Activated CD4-positive, alpha-beta T cell treated with anti-CD3 and anti-CD28 coated beads for 1 hour (primary cell): ENCODE data around the gene SLC35F3.
"Not testable (repeated sequence)": the region's sequence is repeated elsewhere in the genome, so short reads cannot be mapped to it uniquely, and the experiment has no call there.

Source experiments
- DNase-seq: peaks from one replicate; pipeline ENCODE4 v3.0.0-alpha.2; 2020

The SLC35F3 gene

DNA sequence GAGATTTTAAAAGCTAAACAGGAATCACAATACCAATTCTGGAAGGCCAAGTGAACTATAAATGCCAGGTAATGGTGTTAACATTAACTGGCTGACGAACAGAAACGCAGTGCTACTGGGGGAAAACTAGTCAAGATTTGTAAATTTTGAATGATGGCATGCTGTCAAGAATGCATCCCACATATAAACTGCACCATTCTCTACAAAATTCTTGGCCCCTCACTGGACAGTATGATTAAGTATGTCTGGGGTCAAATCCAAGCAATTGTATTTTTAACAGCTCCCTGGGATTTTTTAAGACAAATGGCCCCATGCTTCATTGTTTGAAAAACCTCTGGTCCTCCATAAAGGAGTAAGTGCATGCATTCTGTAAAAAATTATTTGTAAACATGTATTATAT lies 395.6 kb downstream of the SLC35F3 start:
- no peak for DNase-seq

DNA sequence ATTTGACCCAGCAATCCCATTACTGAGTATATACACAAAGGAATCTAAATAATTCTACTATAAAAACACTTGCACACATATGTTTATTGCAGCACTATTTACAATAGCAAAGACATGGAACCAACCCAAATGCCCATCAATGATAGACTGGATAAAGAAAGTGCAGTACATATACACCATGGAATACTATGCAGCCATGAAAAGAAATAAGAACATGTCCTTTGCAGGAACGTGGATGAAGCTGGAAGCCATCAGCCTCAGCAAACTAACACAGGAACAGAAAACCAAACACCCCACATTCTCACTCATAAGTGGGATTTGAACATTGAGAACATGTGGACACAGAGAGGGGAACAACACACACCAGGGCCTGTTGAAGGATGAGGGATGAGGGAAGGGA lies 397.2 kb downstream of the SLC35F3 start:
- DNase-seq = not testable (repeated sequence)

DNA sequence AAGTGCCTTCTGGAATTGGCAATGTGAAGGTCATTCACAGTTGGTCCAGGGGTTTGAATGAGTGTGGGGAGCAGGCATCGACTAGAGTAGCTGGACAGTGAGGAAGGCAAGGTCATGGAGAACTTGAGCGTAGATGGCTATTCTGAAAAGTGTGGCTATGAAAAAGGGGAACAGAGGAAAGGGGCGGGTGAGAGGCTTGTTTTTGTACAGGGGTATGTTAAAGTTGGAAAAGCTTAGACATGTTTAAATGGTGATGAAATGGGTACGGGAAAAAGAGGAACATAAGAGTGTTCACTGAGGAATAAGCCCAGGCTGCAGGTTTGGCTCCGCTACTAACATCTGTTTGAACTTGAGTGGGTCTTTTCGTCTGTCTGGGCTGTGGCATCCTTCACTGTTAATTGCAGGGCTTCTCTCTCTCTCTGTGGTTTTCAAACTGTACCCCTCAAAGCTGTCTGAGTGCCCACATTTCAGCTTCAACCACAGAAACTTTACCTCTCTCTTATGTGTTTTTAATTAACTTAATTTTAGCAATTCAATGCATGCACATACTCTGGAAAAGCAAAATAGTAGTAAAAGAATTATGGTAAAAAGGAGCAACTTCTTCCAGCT lies 398.0 kb downstream of the SLC35F3 start:
- no peak for DNase-seq

DNA sequence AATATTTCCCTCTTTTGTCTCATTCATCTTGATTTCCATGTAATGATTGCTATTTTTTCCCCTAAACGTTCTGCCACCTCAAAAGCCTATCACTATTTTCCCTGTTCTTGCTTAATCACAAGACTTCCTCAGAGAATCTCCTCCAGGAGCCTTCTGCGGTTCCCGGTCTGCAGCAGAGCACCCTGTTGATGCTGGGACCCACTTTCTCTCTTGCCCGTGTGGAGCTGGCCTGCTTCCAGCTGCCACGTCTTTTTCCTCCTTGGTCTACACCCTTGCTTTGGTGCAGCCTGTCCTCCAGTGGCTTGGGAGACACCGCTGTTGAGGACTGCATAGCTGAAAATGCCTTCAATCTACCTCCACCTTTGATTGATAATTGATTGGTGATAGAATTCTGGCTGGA lies 398.8 kb downstream of the SLC35F3 start:
- DNase-seq = no peak

DNA sequence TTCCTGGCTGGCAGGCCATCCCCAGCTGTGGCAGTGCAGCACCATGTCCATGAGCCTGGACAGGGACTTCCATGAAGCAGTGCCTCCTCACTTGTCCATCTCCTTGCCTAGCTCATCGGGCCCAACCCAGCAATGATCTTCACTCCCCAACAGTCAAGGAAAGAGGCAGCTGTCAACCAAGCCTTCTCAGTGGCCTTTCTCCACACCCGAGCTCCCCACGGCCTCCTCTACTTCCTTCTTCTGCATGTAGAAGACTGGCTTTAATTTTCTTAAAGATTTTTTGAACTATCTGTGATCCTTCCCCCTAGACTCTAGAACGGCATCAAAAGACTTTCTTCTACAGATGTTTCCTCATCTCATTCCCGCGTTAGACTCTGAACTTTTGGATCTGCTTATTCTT lies 403.2 kb downstream of the SLC35F3 start:
- DNase-seq = no peak

DNA sequence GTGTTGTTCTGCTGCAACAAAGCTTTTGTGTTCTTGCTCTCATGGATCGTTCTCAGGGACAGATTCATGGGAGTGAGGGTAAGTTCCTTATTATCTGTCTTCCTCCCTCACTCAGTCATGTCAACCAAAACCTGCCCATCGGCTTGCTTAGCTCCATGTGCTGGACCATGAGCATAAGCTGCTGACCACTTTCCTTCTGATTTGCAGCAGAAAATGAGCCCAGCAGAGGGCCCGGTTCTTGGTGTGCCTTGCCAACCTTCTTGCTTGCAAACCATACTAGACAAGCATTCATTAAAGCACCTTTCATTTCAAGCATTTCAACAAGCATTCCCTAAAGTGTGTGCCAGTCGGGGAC lies 404.7 kb downstream of the SLC35F3 start:
- DNase-seq = no peak

DNA sequence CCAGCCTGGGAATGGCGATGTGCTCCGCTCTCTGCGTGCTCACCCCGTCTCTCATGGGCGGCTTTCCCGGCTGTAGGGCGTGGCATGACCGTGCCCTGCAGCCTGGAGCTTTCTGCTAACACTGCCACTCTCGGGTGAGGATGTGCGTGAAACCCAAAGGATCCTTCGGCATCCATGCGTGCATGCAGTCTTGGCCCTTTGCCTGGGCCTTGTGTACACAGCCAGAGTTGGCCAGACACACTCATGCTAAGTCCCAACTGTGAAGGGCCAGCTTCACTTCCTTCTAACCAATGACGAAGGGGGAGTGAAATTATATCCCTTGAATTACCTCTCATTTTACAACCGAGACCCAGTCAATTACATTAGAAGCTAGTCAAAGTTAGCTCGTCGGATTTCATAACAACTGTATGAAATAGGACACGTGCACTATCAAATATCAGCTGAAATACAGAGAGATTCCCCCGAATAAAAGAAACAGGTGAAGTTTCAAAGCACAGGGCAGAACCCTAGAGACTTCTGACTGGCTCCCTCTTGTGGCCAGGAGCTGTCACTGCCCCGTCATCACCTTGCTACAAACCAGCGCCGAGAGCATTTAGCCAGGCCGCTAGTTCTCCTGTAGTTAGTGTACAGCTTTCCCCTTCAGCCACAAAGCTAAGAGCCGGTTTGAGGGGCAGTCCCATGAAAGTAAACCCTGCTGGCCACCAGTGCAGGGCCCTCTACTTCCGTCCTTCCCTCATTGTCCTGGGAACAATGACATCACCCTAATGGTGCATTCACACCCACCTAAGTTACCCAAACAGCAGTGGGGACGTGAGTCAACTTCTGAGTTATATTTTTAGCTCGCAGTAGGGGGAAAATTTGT lies 405.4 kb downstream of the SLC35F3 start:
- peak; percentile 62 for DNase-seq

DNA sequence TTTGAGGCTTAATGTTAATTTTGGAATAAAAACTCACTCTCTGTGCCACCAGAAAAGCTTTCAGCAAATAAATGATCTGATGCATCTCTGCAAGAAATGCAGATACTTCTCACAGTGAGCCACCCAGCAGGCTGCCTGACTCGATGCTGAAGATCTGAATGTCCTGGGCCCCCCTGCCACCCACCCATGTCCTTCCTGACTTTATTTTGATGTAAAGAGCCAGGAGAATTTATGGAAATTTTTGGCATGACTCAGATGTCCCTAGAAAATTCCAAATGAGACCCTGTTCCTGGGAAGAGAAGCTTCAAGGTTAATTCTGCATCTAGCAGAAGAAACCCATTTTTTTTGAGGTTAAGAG lies 406.0 kb downstream of the SLC35F3 start:
- DNase-seq = no peak

DNA sequence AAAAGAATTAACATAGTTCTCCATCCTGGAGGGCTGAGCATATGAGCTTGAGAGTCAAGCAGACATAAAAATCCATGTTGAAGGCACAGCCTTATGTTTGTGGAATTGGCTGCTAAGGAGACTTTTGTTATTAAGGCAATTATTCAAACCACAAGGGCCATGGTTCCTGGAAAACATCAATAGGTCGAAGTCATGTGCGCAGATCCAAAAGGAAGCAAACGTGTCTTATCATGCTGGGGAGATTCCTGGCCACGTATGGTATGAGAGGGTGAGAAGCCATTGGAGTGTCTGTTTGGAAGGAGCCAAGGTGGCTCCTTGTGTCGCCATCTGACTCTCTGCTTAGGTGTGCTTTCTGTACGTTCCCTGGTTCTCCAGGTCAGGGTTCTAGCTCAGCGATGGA lies 406.9 kb downstream of the SLC35F3 start:
- DNase-seq = no peak

DNA sequence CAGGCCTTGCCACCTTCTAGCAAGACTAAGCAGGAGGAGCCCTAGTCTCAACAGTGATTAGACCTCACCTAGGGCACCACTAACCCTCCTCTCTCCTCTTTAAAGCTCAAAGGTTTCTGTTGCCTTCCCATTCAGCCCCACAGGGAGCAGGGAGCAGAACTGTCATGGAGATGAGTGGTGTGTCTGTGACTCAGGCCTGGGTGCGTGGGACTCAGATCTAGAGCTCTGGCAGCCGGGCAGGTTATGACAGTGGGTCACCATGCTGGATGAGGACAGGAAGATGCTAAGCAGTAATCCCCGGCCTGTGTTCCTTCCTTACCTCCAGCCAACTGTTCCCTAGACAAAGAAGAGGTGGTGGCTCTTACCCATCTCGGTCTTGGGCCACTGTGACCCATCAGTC lies 408.7 kb downstream of the SLC35F3 start:
- no peak for DNase-seq

DNA sequence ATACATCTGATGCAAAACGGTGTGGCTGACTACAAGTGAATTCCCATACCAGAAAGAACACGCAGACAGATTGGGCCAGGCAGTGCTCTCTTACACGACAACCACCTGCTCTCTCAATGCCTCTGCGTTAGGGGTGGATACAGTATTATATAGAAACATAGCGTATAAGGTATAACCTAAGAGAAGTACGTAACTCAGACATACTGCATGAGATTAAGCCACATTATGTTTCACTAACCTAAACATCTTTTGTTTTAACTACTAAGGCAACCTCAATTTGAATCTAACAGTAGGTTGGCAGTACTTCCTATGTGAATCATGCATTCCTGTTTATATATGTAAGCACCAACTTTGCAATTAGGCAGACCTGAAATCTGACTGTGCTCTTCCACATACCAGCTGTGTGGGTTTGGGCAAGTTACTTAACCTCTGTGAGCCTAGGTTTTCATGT lies 410.6 kb downstream of the SLC35F3 start:
- no peak for DNase-seq

DNA sequence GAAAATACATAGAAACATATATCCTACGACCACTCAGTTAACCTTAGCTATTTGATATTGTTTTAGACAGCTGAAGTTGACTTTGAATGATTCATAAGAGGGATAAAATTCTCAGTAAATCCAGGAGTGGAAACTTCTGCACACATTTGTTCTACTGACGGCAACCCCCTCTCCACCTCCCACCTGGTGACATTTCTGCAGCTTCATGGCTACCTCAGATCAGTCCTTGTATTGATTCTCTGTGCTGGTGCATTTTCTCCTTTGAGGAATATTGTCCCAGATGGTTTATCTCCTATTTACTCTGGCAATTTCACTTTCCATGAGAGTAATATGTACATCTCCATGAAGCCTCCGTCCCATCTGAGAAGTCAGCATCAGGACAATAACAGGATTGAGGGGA lies 411.1 kb downstream of the SLC35F3 start:
- DNase-seq = no peak

DNA sequence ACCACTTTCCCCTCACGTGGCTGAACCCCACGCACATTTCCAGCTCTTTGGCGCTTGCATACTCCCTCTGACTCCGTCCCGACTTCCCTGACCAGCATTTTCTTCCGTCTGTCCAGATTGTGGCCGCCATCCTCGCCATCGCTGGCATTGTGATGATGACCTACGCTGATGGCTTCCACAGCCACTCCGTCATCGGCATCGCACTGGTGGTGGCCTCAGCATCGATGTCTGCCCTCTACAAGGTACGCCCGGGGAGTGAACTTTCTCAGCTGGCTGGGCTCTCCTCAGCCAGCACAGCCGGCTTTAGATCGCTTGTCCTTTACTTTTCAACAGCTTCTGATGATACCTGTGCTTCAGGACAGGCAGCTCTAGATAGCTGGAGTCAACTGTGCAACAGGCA lies 412.0 kb downstream of the SLC35F3 start:
- no peak for DNase-seq

DNA sequence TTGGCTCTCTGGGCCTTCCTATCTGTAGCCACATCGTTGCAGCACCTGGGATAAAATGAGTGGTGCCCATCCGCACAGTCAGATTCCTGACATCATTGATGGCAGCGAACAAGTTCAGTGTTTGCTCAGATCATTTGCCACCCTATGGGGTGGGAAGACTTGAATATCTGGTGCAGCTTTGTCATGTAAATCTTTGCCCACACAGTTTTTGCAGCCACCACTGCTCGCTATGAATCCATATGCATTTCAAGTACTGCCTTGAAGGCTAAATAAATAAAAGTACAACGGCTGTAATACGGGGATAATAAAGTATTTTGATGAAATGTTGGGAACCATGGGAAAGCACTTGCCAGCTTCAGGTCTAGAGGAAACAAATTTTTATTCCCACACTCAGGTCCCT lies 412.5 kb downstream of the SLC35F3 start:
- DNase-seq = no peak

DNA sequence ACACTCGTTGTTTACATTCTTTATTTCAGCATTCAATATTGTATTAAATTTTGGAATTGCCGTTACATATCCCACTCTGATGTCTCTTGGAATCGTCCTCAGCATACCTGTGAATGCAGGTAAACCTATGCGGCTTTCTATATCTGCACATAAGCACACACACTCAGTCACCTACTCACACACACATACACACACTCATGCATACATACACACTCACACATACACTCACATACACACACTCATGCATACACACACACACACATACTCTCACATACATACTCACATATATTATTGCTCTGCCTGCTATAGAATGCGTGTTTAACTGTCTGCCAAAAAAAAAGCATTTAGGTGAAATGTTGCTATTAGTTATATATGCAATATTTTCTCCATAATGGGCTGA lies 415.6 kb downstream of the SLC35F3 start:
- DNase-seq = no peak

DNA sequence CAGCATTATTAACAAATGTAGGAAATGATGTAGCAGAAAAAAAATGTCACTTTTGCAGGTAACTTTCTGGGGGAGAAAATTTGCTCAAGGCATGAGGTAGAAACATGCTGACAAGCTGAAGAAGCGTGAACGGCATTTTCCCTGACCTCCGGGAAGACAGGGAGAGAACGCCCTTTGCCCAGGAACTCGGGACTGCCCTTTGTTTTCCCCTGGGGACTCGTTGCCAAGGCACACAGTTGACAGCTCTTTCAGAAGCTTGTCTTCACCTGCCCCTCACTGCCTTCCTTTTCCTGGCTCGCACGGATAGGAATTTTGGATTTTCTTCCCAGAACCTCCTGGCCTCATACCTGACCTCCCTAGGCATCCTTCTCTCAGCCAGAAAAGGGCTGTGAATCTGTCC lies 416.1 kb downstream of the SLC35F3 start:
- no peak for DNase-seq

DNA sequence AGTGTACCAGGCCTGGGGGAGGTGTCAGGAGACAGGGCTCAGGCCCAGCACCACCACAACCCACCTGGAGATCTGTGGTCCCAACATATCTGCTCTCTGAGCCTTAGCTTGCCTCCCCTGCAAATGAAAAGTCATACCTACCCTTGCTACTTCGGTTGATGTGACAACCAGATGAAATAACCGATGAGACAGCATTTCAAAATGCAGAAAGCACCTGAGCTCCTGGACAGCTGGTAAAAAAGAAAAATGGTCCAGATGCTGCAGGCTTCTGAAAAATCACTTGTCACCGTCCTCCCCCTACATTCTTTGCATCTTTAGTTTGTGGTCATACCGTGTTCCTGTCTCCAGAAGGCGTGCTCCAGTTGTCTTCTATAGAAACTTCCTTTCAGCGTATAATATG lies 416.8 kb downstream of the SLC35F3 start:
- DNase-seq = no peak

DNA sequence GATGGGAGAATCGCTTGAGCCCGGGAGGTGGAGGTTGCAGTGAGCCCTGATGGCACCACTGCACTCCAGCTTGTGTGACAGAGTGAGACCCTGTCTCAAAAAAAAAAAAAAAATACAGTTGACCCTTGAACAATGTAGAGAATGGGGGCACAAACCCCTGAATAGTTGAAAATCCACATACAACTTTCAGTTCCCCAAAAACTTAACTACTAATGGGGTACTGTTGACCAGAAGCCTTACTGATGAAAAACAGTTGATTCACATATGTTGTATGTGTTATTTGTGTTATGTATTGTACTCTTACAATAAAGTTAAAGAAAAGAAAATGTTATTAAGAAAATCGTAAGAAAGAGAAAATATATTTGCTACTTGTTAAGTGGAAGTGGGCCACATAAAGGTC lies 417.6 kb downstream of the SLC35F3 start:
- no peak for DNase-seq

DNA sequence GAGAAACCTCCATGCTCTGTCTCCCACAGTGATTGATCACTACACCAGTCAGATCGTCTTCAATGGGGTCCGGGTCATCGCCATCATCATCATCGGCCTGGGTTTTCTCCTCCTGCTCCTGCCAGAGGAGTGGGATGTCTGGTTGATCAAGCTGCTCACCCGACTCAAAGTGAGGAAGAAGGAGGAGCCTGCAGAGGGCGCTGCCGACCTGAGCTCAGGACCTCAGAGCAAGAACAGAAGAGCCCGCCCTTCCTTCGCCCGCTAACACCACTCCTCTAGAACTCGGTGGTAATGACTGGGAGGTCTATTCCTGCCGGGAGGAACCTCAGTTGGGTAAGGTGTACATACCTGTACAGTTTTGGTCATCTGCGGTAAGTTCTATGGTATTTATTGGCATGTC lies 418.5 kb downstream of the SLC35F3 start:
- DNase-seq = peak; percentile 33

DNA sequence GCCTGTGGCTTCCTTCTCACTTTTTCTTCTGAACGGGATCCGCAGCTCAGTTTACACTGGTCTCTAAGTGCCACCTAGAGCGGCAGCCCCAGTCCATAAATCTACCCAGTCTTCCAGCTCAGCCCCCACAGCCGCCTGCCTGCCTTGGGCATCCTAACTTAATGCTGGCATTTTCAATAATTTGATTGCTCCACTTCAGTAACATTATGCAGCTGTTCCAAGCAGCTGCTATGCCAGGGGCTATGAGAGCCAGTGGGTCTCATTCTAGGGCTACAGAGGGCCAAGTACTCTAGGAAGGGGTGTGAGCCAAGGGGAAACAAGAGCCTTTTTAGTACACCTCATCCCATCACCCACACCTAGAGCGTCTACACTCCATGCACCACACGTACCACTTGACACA lies 420.3 kb downstream of the SLC35F3 start:
- no peak for DNase-seq

DNA sequence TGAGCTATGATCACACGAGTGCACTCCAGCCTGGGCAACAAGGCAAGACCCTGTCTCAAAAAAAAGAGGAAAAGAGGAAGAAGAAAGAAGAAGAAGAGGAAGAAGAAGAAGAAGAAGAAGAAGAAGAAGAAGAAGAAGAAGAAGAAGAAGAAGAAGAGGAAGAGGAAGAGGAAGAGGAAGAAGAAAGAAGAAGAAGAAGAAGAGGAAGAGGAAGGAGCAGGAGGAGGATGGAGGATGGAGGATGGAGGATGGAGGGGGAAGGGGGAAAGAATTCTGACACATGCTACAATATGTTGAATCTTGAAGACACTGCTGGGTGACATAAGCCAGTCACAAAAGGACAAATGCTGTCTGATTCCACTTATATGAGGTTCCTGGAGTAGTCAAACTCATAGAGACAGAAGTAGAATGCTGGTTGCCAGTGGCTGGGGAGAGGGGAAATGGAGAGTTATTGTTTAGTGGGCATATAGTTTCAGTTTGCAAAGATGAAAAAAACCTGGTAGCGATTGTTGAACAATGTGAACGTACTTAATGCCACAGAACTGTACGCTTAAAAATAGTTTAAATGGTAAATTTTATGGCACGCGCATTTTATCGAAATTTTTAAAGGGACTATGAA lies 421.5 kb downstream of the SLC35F3 start:
- DNase-seq = no peak

DNA sequence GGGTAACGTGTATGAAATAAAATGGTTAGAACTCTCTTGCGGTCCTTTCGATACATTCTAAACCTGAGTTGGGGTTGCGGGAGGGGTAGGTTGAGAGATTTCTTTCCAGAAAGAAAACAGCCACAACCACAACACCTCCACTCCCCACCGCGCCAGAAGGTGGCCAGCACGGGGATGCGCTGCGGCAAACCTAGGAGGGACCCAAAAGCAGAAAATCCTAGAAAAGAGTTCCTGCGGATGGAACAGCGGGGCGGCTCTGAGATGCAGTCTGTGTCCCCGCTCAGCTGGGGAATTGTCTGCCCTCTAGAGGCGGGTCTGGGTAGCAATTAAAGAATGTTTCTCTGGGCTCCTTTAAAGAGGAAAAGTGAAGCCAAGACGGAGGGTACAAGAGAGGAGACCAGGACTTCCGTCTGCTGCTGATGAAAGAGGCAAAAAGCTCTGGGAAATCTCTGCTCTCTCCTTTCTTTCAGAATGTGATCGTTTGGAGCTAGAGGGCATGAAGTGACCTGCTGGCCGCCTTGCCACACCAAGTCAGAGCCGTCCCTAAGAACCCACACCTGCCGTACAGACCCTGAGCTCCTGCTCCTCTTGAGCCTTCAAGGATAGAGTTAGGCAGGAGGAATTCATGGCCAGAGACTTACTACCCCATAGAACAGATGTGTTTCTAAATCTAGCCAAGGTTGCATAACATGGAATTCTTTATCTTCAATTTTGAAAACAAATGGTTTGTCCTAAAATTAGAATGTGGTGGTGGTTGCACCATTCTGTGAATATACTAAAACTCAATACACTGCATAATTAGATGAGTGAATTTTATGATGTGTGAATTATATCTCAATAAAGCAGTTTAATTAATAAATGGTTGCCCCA lies 422.3 kb downstream of the SLC35F3 start:
- peak; percentile 54 for DNase-seq

DNA sequence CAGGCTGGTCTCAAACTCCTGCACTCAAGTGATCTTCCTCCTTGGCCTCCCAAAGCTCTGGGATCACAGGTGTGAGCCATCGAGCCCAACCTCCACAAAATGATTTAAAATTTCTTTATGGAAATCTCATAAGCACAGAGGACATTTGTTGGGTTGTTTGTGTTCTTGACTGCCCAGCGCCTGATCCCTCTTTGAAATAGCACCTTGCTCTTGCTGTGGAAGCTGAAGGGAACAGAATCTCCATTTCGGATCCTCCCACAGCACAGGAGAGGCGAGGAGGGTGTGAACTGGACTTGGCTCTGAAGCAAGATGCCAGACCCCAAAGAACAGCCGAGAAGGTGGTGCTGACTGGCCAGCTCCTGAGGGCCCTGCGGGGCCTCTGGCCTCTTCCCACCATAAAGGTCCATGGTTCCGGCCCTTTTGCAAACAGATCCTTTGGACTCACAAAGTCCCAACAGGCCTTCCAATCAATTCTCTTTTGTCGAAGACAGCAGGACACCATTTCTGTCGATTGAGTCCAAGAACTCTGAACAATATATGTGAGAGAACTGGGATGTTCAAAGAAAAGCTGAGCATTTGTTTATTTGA lies 423.2 kb downstream of the SLC35F3 start:
- DNase-seq = no peak
